K562 (cell line): Measurements from ENCODE around the gene CADM2. TPM values are rescaled to one million over a fixed set of nuclear protein-coding genes. Genes with fewer than 3 reads are reported as not detected.

Source experiments
- ATAC-seq: fragments of 200-7000 bp; cut with Tn5 transposase; 3 replicates; pipeline ENCODE4 v1.9.1; 2020; ENCODE audit warnings: moderate library complexity
- BruUV-seq: library from RNA; stranded (reverse); fragments of 400-500 nt; replicated peaks from 2 replicates; lab custom pipeline; 2021; lab: Mats Ljungman, UMichigan
- CTCF ChIA-PET: fragments of 300-600 bp; formaldehyde crosslinking; extraction: SDS; loops from one replicate; lab custom pipeline; 2021; ENCODE audit warnings: low intra/inter-chr PET ratio; lab: Yijun Ruan, JAX
- POLR2A ChIA-PET: fragments of 300-600, 350-650 bp; sonication (Branson Sonifier 250); formaldehyde crosslinking; extraction: SDS; loops from one replicate; lab custom pipeline; 2021; ENCODE audit warnings: antibody characterized with exemption, inconsistent platforms; lab: Yijun Ruan, JAX
- DNase-seq, 4 experiments: peaks; one replicate each; pipeline versions ENCODE4 v3.0.0 to v3.0.0-alpha.2; 2011 to 2018; ENCODE audit warnings: low spot score in 3 of 4, mixed read lengths in 3 of 4; ENCODE audit errors: extremely low read depth in 1 of 4
- FAIRE-seq: peaks from 2 replicates; lab custom pipeline; 2011; peaks lifted over from hg19 to GRCh38; lab: Jason Lieb, UNC
- H2AFZ ChIP-seq: 2 replicates; pipeline ENCODE4 v1.6.0; 2011; ENCODE audit warnings: low read depth, low read length, control low read depth, inconsistent platforms
- H3K27ac ChIP-seq: fragments of 200-600 bp; 3 replicates; pipeline ENCODE4 v1.8.0; 2011; ENCODE audit warnings: low read depth, mild to moderate bottlenecking, control low read depth, inconsistent platforms, low read length, moderate library complexity, mixed read lengths; ENCODE audit errors: extremely low read depth
- H3K27me3 ChIP-seq, 2 experiments: fragments of 300-600 bp in 1 of 2; 2 replicates in 1 of 2; 3 replicates in 1 of 2; pipeline versions ENCODE4 v1.6.0 to v1.8.0; 2011; ENCODE audit warnings: inconsistent platforms in 2 of 2, low read length in 2 of 2, mild to moderate bottlenecking in 1 of 2, mixed read lengths in 1 of 2, moderate library complexity in 1 of 2; ENCODE audit not compliant: control insufficient read depth in 2 of 2, insufficient read depth in 2 of 2
- H3K36me3 ChIP-seq: fragments of 300-600 bp; 3 replicates; pipeline ENCODE4 v1.8.0; 2011; ENCODE audit warnings: mild to moderate bottlenecking, low read length, inconsistent platforms; ENCODE audit not compliant: control insufficient read depth, insufficient read depth
- H3K4me1 ChIP-seq, 2 experiments: fragments of 200-600 bp in 1 of 2; replicated peaks in 1 of 2; 2 replicates in 1 of 2; 3 replicates in 1 of 2; pipeline versions ENCODE4 v1.5.1 to v1.8.0; 2011; ENCODE audit warnings: inconsistent platforms in 2 of 2, low read length in 2 of 2, mild to moderate bottlenecking in 1 of 2, mixed read lengths in 1 of 2, moderate library complexity in 1 of 2; ENCODE audit not compliant: control insufficient read depth in 2 of 2, insufficient read depth in 2 of 2
- H3K4me2 ChIP-seq: 2 replicates; pipeline ENCODE4 v1.6.1; 2011; ENCODE audit warnings: low read length, control low read depth, inconsistent platforms, mixed read lengths; ENCODE audit not compliant: insufficient read depth
- H3K4me3 ChIP-seq: fragments of 200-600 bp; sonication (generic), shearing (Covaris generic); 2 replicates; pipeline ENCODE4 v1.5.1; 2016; ENCODE audit warnings: control low read depth, inconsistent platforms
- H3K79me2 ChIP-seq: fragments of 200-600 bp; 3 replicates; pipeline ENCODE4 v1.8.0; 2011; ENCODE audit warnings: low read length, inconsistent platforms; ENCODE audit not compliant: control insufficient read depth, insufficient read depth
- H3K9ac ChIP-seq, 2 experiments: 2 replicates each; pipeline versions ENCODE4 v1.6.0 to v1.6.1; 2011; ENCODE audit warnings: low read depth in 2 of 2, low read length in 2 of 2, control low read depth in 1 of 2, inconsistent platforms in 1 of 2, mild to moderate bottlenecking in 1 of 2, mixed read lengths in 1 of 2; ENCODE audit not compliant: insufficient read depth in 1 of 2
- H3K9me1 ChIP-seq: one replicate; pipeline ENCODE4 v1.6.0; 2011; ENCODE audit warnings: inconsistent platforms, mild to moderate bottlenecking, low read length, moderate library complexity; ENCODE audit not compliant: control insufficient read depth, insufficient read depth
- H3K9me3 ChIP-seq: replicated peaks from 2 replicates; pipeline ENCODE4 v1.5.1; 2011; ENCODE audit warnings: low read depth, low read length, inconsistent platforms; ENCODE audit not compliant: control insufficient read depth, insufficient read depth
- H4K20me1 ChIP-seq: replicated peaks from 2 replicates; pipeline ENCODE4 v1.6.1; 2011; ENCODE audit warnings: low read length, inconsistent platforms, mixed read lengths; ENCODE audit not compliant: control insufficient read depth, insufficient read depth
- DDX20 ChIP-seq: fragments of 450-650 bp; IDR thresholded peaks from 2 replicates; pipeline ENCODE4 v1.6.1; 2016; ENCODE audit warnings: missing genetic modification characterization, low read depth, mild to moderate bottlenecking, missing compliant biosample characterization, moderate library complexity
- E2F8 ChIP-seq: fragments of 450-650 bp; IDR thresholded peaks from 2 replicates; pipeline ENCODE4 v1.7.1; 2018; ENCODE audit warnings: mild to moderate bottlenecking, low read depth; ENCODE audit not compliant: partially characterized antibody
- FIP1L1 ChIP-seq: fragments of 200-400 bp; formaldehyde crosslinking; IDR thresholded peaks from 2 replicates; pipeline ENCODE4 v1.6.1; 2018; ENCODE audit warnings: mild to moderate bottlenecking, low read depth, low read length; ENCODE audit not compliant: poor library complexity, severe bottlenecking
- FOSL1 ChIP-seq: fragments of 200-800 bp; sonication (Bioruptor generic); conservative IDR thresholded peaks from 2 replicates; pipeline ENCODE4 v1.6.1; 2016; ENCODE audit warnings: missing genetic modification characterization, missing compliant biosample characterization
- FOXJ3 ChIP-seq: sonication (generic); formaldehyde crosslinking; IDR thresholded peaks from 2 replicates; pipeline ENCODE4 v1.4.0; 2020; ENCODE audit warnings: mild to moderate bottlenecking, missing genetic modification reagents
- LEF1 ChIP-seq: fragments of 450-650 bp; IDR thresholded peaks from 2 replicates; pipeline ENCODE4 v1.6.1; 2016; ENCODE audit warnings: mild to moderate bottlenecking
- MXI1 ChIP-seq: IDR thresholded peaks from 2 replicates; pipeline ENCODE4 v1.6.1; 2011; ENCODE audit warnings: low read depth, mild to moderate bottlenecking, improper control_type of control experiment, low read length
- RBBP5 ChIP-seq: fragments of 200-600 bp; sonication (generic); IDR thresholded peaks from 2 replicates; pipeline ENCODE4 v1.6.1; 2012; ENCODE audit warnings: borderline replicate concordance, mild to moderate bottlenecking, low read length, control low read depth, inconsistent platforms; ENCODE audit not compliant: insufficient read depth, poor library complexity, severe bottlenecking
- SPI1 ChIP-seq: IDR thresholded peaks from 2 replicates; pipeline ENCODE4 v1.6.1; 2011; ENCODE audit warnings: low read depth, low read length, control low read depth, borderline replicate concordance
- ZBTB40 ChIP-seq, 2 experiments: fragments of 450-650 bp in 1 of 2; sonication (generic) in 1 of 2; formaldehyde crosslinking in 1 of 2; IDR thresholded peaks; 2 replicates each; pipeline versions ENCODE4 v1.7.1 to v1.9.0; 2016 to 2022; ENCODE audit warnings: inconsistent platforms in 1 of 2, mild to moderate bottlenecking in 1 of 2, missing genetic modification reagents in 1 of 2
- WGBS: fragments of 100-300 bp; shearing (Covaris generic); methylation state at CpG from one replicate; pipeline ENCODE4 v1.1.6; 2016; ENCODE audit warnings: low coverage, mixed read lengths; ENCODE audit not compliant: insufficient coverage; ENCODE audit errors: missing lambda C conversion rate; 5-methylcytosine and 5-hydroxymethylcytosine counted together
- in situ Hi-C: fragments of 300-500 bp; cut with MboI; formaldehyde crosslinking; loops from 4 replicates; pipeline ENCODE4 v1.15.0; 2018; ENCODE audit warnings: inconsistent platforms, mixed read lengths
- intact Hi-C: fragments of 100-400 bp; cut with micrococcal nuclease; formaldehyde crosslinking; loops from 2 replicates; pipeline ENCODE4 v1.14.2; 2022
- polyA plus RNA-seq, 8 experiments: library from polyadenylated mRNA; depleted of rRNA in 4 of 8; stranded (reverse) in 5 of 8; unstranded in 3 of 8; fragments of >200 nt; fragmentation: Nextera tagmentation in 2 of 8; fragmentation: Illumina TruSeq in 1 of 8; extraction: Ambion mirVana in 2 of 8; extraction: Trizol in 1 of 8; gene quantifications; 2 replicates each; pipeline versions ENCODE4 v1.2.1 to v1.2.3, GENCODE V29; 2011 to 2014; ENCODE audit warnings: inconsistent platforms in 1 of 8, missing spikeins in 1 of 8
- total RNA-seq, 7 experiments: library from RNA; depleted of rRNA in 6 of 7; stranded (reverse); fragments of >200 nt in 6 of 7; fragmentation: Illumina TruSeq in 2 of 7; extraction: Trizol in 2 of 7; gene quantifications; 2 replicates each; pipeline versions ENCODE4 v1.2.1 to v1.2.3, GENCODE V29; 2011 to 2021; ENCODE audit warnings: low replicate concordance in 1 of 7

The CADM2 gene
- total and polyA plus RNA-seq, 9 of the 15 experiments (the other 6 are each of a cell fraction or from before 2014, with no cell fraction given) = 0.11 to 3.2 (median 0.95) TPM

- no peaks in the 10 kb centered on the region for H3K9me3 ChIP-seq
- no peak overlapping the region for H3K9ac ChIP-seq
- intact Hi-C loops = no loop called here
- no peak overlapping the region for H3K4me2 ChIP-seq
- no peaks in the 10 kb centered on the region for H3K9me1 ChIP-seq
- no peak for DNase-seq
- no TSS peak for BruUV-seq
- no peak for FAIRE-seq
- no peaks in the 10 kb centered on the region for H3K79me2 ChIP-seq
- ChIA-PET CTCF (no interaction called here), POLR2A (no interaction called here)
- H3K36me3 ChIP-seq = no peaks in the 10 kb centered on the region
- no peak for ATAC-seq
- no peak overlapping the region for H3K4me3 ChIP-seq
- H4K20me1 ChIP-seq = no peaks in the 10 kb centered on the region
- H3K27me3 ChIP-seq = no peaks in the 10 kb centered on the region
- H3K27ac ChIP-seq = no peak overlapping the region
- no peak overlapping the region for H2AFZ ChIP-seq
- no peaks in the 10 kb centered on the region for H3K4me1 ChIP-seq
- 5% methylated on average over 2 of the region's 2 CpGs for WGBS
- in situ Hi-C loops = no loop called here
- TF ChIP-seq DDX20 (tag) (no peak), E2F8 (no peak), FOSL1 (tag) (no peak), RBBP5 (no peak), FOXJ3 (no peak), FIP1L1 (no peak), LEF1 (no peak), SPI1 (no peak), MXI1 (no peak), ZBTB40 (IDR thresholded peaks at IDR 0.05) (no peak), ZBTB40 (CRISPR knock-in tag; IDR thresholded peaks at IDR 0.05) (no peak)
These were observed 474.5 kb downstream of the CADM2 start for GRCh38 chr3:85433319-85433718.
